HG02884 (cell line): ENCODE measurements around the gene PLEK.
"Not testable (repeated sequence)": the region's sequence is repeated elsewhere in the genome, so short reads cannot be mapped to it uniquely, and the experiment has no call there.

ENCODE experiments used
- ATAC-seq: cut with Tn5 transposase; IDR thresholded peaks from one replicate; pipeline ENCODE4 v1.9.1; 2021; ENCODE audit warnings: mild to moderate bottlenecking, moderate library complexity; ENCODE audit not compliant: unreplicated experiment

The PLEK gene

DNA sequence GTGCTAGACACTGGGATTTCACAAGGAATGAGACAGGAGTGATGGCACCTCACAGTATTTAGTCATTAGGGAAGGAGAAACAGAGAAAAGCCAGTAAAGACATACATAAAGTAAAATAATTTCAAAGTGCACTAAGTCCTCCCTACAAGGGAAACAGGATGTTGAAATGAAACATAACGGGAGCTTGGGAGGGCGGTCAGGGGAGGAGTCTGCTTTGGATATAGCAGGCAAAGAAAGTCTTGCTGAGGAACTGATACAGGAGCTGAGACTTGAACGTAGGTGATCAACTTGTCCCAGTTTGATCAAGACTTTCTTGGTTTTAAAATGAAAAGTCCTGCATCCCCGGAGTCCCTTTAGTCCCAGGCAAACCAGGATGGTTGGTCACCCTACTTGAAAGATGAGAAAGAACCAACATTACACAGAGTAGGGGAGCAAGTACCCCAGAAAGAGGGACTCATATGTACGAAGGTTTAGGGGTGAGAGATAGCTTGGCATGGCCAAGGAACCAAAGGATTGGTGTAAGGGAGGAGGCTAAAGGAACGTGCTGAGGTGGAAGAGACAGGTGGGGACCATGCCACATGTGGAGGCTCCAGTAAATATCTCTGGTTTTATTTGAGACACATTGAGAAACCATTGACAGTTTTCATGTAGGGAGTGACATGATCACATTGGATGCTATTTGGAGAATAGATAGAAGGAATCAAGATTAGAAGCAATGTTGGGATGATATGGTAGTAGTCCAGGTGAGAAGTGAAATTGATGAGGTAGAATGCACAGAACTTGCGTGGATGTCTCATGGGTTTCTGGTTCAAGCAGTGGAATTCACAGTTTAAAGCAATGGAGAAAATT lies 73.6 kb downstream of the PLEK start:
- ATAC-seq = no peak

DNA sequence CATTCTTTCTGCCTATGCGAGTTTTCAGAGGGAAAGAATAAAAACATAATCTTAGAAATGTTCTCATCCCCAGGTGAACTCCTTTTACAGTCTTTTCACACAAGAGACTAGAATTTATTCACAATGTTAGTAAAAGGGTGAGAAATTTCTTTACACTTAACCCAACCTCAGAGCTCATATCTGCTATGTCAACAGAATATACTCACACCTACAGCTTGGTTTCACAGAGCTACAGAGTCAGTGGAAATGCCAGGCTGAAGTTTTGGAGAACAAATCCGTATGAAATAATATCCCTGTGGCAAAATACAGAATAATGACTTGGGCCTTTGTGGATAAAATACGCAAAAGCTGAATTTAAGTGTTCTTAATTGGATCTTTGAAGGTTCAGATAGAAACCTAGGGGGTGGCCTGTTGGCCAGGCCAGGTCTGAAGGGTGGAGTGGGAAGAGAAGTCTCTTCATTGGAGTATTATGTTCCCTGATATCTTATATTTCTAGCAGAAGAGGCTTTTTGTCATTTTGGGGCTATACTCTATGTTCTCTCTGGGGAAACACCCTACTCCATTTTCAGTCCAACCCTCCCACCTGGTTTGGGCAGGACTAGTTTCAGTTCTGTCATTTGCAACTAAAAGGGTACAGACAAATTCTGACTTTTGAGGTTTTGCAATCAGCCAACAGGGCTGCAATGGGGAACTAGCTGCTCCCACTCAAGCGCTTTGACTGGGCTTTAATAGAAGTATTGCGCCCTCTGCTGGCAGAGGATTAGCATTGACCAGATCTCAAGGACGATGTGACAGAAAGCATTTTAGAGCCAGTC lies 76.3 kb downstream of the PLEK start:
- peak; percentile 95 for ATAC-seq

DNA sequence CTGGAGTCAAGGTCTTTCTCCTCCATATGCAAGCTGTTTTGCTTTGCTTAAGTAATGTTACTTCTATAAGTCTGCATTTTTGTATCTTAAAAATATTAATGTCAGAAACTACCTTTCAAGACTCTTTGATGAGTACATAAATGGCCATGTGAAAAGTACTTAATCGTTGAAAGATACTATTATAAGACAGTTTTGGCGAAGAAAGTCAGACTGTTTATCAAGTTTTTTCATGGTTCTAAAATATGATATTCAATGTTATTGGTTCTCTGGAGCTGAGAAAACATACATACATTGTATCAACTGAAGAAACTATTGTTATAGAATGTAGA lies 76.9 kb downstream of the PLEK start:
- ATAC-seq = no peak

DNA sequence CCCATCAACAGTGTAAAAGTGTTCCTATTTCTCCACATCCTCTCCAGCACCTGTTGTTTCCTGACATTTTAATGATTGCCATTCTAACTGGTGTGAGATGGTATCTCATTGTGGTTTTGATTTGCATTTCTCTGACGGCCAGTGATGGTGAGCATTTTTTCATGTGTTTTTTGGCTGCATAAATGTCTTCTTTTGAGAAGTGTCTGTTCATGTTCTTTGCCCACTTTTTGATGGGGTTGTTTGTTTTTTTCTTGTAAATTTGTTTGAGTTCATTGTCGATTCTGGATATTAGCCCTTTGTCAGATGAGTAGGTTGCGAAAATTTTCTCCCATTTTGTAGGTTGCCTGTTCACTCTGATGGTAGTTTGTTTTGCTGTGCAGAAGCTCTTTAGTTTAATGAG lies 81.3 kb downstream of the PLEK start:
- not testable (repeated sequence) for ATAC-seq
